Ishikawa (cell line): ENCODE results near the gene DGUOK.

Experiments
- CEBPB ChIP-seq: IDR thresholded peaks from 2 replicates; pipeline ENCODE4 v1.6.1; 2012
- CREB1 ChIP-seq: IDR thresholded peaks from 2 replicates; pipeline ENCODE4 v1.6.1; 2012; ENCODE audit warnings: low read depth
- EGR1 ChIP-seq: IDR thresholded peaks from 2 replicates; pipeline ENCODE4 v1.6.1; 2012
- EP300 ChIP-seq: IDR thresholded peaks from 2 replicates; pipeline ENCODE4 v1.6.1; 2012; ENCODE audit warnings: borderline replicate concordance
- FOXM1 ChIP-seq: IDR thresholded peaks from 2 replicates; pipeline ENCODE4 v1.6.1; 2012; ENCODE audit warnings: low read depth, borderline replicate concordance
- MAX ChIP-seq: IDR thresholded peaks from 2 replicates; pipeline ENCODE4 v1.6.1; 2012
- NFIC ChIP-seq: IDR thresholded peaks from 2 replicates; pipeline ENCODE4 v1.6.1; 2012
- RAD21 ChIP-seq: IDR thresholded peaks from 2 replicates; pipeline ENCODE4 v1.6.1; 2012; ENCODE audit warnings: low read depth
- REST ChIP-seq: IDR thresholded peaks from 2 replicates; pipeline ENCODE4 v1.6.1; 2012; ENCODE audit warnings: low read depth, mild to moderate bottlenecking
- TAF1 ChIP-seq: IDR thresholded peaks from 2 replicates; pipeline ENCODE4 v1.6.1; 2012; ENCODE audit warnings: low read depth, mild to moderate bottlenecking
- TCF12 ChIP-seq: IDR thresholded peaks from 2 replicates; pipeline ENCODE4 v1.6.1; 2012; ENCODE audit warnings: low read depth
- TEAD4 ChIP-seq: IDR thresholded peaks from 2 replicates; pipeline ENCODE4 v1.6.1; 2012
- USF1 ChIP-seq: IDR thresholded peaks from 2 replicates; pipeline ENCODE4 v1.6.1; 2012
- YY1 ChIP-seq: IDR thresholded peaks from 2 replicates; pipeline ENCODE4 v1.6.1; 2012; ENCODE audit warnings: low read depth
- ZBTB7A ChIP-seq: IDR thresholded peaks from 2 replicates; pipeline ENCODE4 v1.6.1; 2012; ENCODE audit warnings: low read depth

DGUOK gene

GRCh38 chr2:73997813-73998212 is 71.1 kb downstream of the DGUOK start:
- no peak for TF ChIP-seq RAD21
- TF ChIP-seq CEBPB = no peak
- TF ChIP-seq TEAD4 = no peak

DNA sequence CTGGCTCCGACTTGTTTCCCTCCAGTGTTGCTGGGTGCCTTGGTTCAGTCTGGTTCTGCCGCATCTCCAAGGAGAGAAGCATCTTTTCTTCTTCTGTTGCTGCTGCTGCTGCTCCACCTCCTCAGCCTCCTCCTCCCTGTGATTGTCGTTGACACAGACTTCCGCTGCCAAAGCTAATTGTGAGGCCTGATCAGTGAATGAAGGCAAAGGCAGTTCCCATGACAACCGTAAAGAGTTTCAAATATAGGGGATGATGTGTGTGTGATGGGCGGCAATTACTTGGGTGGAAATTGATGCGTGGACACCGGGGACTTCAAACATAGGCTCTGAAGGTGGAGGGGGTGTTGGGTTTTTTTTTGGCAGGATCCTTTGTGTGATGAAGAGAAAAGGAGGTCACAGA is 71.8 kb downstream of the DGUOK start:
- no peak for TF ChIP-seq EGR1

- TF ChIP-seq REST = no peak
- no peak for TF ChIP-seq NFIC
- TF ChIP-seq CREB1 = no peak
- no peak for TF ChIP-seq TCF12
- no peak for TF ChIP-seq MAX
- no peak for TF ChIP-seq FOXM1
- TF ChIP-seq RAD21 = no peak
- no peak for TF ChIP-seq USF1
- no peak for TF ChIP-seq CEBPB
- no peak for TF ChIP-seq ZBTB7A
- no peak for TF ChIP-seq TAF1
- TF ChIP-seq EP300 = no peak
- no peak for TF ChIP-seq EGR1
Observed at GRCh38 chr2:73998933-73999332, 72.3 kb downstream of the DGUOK start.

GRCh38 chr2:73999881-74000597 is 73.4 kb downstream of the DGUOK start:
- TF ChIP-seq CREB1 (no peak), YY1 (no peak), FOXM1 (no peak), RAD21 (no peak), TCF12 (no peak), NFIC (no peak), ZBTB7A (no peak), EP300 (no peak), TAF1 (no peak), MAX (no peak)

DNA sequence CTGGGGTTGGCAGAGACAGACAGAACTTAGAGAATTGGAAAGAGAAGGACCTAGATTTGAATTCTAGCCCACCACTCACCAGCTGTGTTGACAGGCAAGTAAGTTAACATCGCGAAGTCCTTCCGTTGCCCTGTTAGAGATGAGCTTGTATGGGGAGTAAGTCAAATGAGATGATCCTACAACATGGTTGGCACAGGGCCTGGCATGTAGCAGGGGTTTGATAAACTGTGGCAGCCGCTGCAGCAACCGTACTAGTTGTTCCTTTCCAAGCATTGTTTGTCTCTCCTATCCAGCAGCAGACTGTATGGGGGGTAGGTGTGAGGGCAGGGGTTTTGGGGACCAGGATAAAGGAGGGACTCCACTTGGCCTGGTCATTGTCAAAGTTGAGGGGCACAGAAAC is 74.0 kb downstream of the DGUOK start:
- TF ChIP-seq REST = no peak
- no peak for TF ChIP-seq TAF1
- no peak for TF ChIP-seq TEAD4
- TF ChIP-seq USF1 = no peak
- no peak for TF ChIP-seq YY1
- no peak for TF ChIP-seq FOXM1
- no peak for TF ChIP-seq MAX
- TF ChIP-seq CREB1 = no peak
- TF ChIP-seq CEBPB = no peak
- TF ChIP-seq EP300 = no peak
- no peak for TF ChIP-seq EGR1
- no peak for TF ChIP-seq NFIC
- no peak for TF ChIP-seq ZBTB7A
- no peak for TF ChIP-seq TCF12
- no peak for TF ChIP-seq RAD21

GRCh38 chr2:74001121-74001520 is 74.4 kb downstream of the DGUOK start:
- no peak for TF ChIP-seq CREB1
